HG03045 (cell line): ENCODE results near the gene NCEH1.
"Not testable (repeated sequence)": the region's sequence is repeated elsewhere in the genome, so short reads cannot be mapped to it uniquely, and the experiment has no call there.

Experiments
- ATAC-seq: cut with Tn5 transposase; IDR thresholded peaks from one replicate; pipeline ENCODE4 v1.9.1; 2021; ENCODE audit warnings: mild to moderate bottlenecking, moderate library complexity; ENCODE audit not compliant: unreplicated experiment

NCEH1 gene

DNA sequence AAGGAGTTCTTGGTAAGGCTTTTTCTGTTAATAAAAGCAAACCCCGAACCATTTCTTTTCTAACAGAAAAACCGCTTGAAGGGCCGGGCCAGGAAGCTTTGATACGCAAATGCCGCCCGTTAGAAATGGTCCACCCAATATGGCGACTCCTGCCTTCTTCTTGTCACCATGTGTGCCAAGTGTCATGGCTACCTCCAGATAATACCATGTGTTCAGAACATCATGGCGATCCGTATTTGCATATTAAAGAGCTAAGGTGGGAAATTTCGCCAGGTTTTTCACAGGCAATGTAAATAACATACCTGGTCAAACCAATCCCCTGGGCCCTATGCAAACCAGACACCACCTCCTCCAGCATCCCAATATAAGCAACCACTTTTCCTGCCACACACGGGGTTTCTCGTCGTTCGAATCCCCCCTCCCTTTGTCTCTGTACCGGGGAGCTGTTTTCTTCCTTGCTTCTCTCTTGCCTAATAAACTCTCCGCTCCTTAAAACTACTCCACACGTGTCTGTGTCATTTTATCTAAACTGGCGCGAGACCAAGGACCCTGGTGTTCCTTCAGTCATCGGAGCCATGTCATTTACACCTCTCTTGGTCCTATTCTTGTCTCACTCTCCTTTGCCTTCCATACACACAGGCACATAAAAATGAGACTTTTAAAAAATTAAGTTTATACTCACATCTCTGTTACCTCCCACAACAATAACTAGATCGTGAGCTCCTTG, 34.5 kb downstream of the NCEH1 start:
- ATAC-seq: no peak

DNA sequence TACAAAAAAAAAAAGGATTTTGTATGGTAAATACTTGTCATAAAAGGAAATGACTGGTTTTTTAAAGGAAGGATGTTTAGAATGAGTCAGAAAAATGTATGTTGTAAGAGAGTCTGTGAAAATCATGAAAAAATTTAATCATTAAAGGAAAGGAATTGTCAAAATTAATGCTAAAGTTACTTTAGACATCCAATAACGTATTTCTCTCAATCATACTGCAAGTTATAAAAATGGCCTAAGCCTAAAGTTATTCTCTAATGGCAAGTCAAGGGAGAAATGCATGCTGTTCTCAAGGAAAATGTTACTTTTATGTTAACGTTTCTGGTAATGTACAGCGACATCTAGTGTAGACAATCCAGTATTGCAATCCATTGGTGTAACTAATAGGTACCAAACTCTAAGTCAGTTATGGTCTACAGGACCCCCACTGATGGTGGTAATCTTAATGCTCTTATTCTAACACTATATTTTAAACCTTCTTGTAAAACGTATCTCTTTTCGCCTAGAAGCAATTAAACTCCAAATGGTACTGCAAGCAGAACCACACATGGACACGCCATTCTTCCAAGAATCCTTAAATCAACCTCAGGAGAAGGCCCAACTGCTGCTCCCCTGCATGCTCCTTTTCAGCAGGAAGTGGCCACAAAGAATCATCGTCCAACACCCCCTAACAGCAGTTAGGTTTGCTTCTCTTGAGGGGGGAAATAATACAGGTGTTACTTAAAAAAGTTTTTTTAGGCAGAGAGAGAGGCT, 35.2 kb downstream of the NCEH1 start:
- no peak for ATAC-seq

DNA sequence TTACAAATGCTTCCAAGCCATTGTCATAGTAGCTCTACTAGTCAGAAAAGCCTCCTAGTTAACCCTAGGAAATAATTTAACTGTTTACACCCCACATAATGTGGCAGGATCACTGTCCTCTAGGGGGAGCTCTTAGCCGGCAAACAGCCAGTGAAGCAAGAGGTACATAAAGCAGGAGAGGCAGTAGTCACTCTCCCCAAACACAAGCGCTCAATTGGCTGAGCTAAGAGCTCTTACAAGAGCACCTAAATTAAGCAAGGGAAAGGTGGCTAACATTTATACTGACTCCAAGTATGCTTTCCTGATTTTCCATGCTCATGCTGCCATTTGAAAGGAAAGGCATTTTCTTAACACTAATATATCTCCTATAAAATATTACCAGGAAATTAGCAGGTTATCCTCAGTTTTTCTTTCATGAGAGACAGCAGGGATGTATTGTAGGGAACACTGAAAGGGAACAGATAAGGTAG, 37.6 kb downstream of the NCEH1 start:
- no peak for ATAC-seq

GRCh38 chr3:172669021-172669420, 41.8 kb downstream of the NCEH1 start:
- no peak for ATAC-seq

GRCh38 chr3:172666873-172667694, 43.8 kb downstream of the NCEH1 start:
- ATAC-seq: peak; percentile 90

- no peak for ATAC-seq
These were observed 44.5 kb downstream of the NCEH1 start for GRCh38 chr3:172666181-172666872.

GRCh38 chr3:172665510-172665909, 45.4 kb downstream of the NCEH1 start:
- not testable (repeated sequence) for ATAC-seq

DNA sequence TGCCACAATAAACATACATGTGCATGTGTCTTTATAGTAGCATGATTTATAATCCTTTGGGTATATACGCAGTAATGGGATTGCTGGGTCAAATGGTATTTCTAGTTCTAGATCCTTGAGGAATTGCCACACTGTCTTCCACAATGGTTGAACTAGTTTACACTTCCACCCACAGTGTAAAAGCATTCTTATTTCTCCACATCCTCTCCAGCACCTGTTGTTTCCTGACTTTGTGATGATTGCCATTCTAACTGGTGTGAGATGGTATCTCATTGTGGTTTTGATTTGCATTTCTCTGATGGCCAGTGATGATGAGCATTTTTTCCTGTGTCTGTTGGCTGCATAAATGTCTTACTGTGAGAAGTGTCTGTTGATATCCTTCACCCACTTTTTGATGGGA, 50.4 kb downstream of the NCEH1 start:
- ATAC-seq: not testable (repeated sequence)

- no peak for ATAC-seq
These were observed 51.4 kb downstream of the NCEH1 start for GRCh38 chr3:172659246-172660002.

- no peak for ATAC-seq
These were observed 52.3 kb downstream of the NCEH1 start for GRCh38 chr3:172658344-172659245.

- no peak for ATAC-seq
These were observed 54.3 kb downstream of the NCEH1 start for GRCh38 chr3:172656602-172657001.

- no peak for ATAC-seq
These were observed 55.5 kb downstream of the NCEH1 start for GRCh38 chr3:172655388-172655787.

DNA sequence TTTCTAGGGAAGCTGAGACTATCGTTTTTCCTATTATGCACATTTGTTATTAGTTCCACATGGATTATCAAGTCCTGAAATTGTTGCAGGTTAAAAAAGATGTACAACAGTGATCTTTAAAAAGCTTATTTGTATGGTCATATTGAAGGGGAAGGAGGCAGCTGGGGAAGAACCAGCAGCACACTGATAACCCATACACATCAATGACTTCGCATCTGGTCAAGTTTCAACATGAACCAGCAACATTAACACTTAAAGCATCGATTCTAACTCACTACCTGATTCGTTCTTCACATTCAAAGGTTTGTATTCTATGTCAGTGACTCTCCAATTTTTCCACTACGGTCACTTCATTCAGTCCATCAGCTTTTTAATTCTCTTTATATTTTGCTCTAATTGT, 56.4 kb downstream of the NCEH1 start:
- no peak for ATAC-seq

GRCh38 chr3:172653004-172653572, 57.8 kb downstream of the NCEH1 start:
- no peak for ATAC-seq

DNA sequence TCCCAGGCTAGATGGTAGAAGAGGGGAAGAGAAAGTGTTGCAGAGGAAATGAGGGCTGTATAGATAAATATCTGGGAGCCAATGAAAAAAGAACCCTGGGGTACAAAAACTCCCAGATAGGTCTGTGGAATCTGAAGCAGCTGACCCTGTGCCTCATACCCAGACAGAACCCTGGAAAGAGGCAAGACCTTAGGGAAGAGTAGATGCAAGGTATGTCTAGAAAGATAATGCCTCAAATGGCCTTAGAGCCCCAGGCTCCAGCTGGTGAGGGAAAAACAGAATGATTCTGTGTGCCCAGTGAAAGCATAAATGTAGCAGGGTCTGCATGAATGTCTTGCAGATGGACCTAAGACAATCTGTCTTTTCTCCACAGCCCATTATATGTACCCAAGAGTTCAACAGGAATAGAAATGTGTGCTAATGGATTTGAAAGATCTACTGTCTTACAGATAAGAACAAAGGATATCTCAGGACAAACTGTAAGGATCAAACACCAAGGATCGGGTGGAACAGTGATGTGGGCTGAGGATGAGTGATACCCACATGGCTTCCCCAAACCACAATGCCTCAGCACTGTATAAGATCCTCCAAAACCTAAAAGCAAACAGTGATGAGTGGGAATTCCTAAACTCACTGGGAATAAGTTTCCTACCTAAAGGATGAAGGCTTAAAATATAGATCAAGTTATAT, 58.8 kb downstream of the NCEH1 start:
- no peak for ATAC-seq

GRCh38 chr3:172649987-172650386, 60.9 kb downstream of the NCEH1 start:
- no peak for ATAC-seq

DNA sequence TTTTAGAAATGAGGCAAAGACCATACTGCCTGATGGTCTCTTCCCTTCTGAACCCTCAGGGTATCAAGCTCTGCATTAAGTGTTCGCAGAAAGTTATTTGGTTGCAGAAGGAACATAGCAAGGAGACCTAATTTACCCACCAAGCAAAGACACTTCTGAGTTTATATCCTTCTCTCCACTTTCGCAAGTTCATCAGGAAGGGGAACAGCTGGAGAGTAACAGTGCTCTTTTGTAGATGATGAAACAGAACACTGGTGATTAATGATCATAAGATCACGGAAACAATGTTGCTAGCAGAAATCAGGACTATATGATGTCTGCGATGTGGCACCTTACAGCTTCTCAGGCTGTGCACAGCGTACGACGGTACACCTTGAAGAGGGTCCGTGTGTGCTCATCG, 62.1 kb downstream of the NCEH1 start:
- ATAC-seq: no peak

DNA sequence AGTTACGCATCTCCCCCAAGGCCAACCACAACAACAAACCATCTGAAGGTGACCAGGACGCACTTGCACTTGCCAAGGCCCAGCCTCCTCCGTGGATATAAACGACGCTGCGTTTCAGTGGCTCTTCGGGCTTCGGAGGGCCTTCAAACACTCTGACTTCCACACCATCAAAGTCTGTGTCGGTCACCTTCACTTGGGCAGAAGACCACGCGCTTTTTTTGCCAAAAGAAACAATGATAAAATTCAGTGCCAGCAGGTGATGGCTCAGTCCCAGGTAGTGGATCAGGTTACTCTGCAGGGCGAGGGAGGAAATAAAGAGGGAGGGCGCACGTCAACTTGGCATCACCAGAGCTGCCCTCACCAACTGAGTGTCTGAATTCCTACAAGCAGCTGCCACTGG, 63.0 kb downstream of the NCEH1 start:
- ATAC-seq: no peak
